HEK293 (cell line): ENCODE results near the gene DNAH3.
A peak's percentile ranks its signal among the peaks of the same experiment; 100 is the strongest.

Experiments
- CTCF ChIA-PET: fragments of 350-600 bp; formaldehyde crosslinking; extraction: SDS; loops from one replicate; lab custom pipeline; 2021; ENCODE audit warnings: antibody characterized with exemption; lab: Yijun Ruan, JAX
- POLR2A ChIA-PET: fragments of 300-600 bp; formaldehyde crosslinking; extraction: SDS; loops from one replicate; lab custom pipeline; 2020; ENCODE audit warnings: antibody characterized with exemption, inconsistent platforms; lab: Yijun Ruan, JAX
- H3K27ac ChIP-seq: fragments of 200-500 bp; sonication (Bioruptor generic); 2 replicates; pipeline ENCODE4 v1.5.1; 2014; ENCODE audit warnings: low read depth, low read length, control low read depth, inconsistent platforms; ENCODE audit errors: extremely low read depth
- H3K36me3 ChIP-seq, 2 experiments: fragments of 200-500 bp in 1 of 2; sonication (Bioruptor generic) in 1 of 2; 1 replicate in 1 of 2; 2 replicates in 1 of 2; pipeline ENCODE4 v1.5.1; 2014 to 2017; ENCODE audit warnings: inconsistent platforms in 2 of 2, low read length in 2 of 2; ENCODE audit not compliant: control insufficient read depth in 2 of 2, insufficient read depth in 1 of 2
- H3K4me1 ChIP-seq: fragments of 200-500 bp; sonication (Bioruptor generic); 2 replicates; pipeline ENCODE4 v1.5.1; 2014; ENCODE audit warnings: mild to moderate bottlenecking, low read length, inconsistent platforms; ENCODE audit not compliant: control insufficient read depth, insufficient read depth
- H3K4me3 ChIP-seq: 2 replicates; pipeline ENCODE4 v1.5.1; 2011; ENCODE audit warnings: low read depth, mild to moderate bottlenecking, control low read depth, low read length, moderate library complexity
- H3K9me3 ChIP-seq: fragments of 200-500 bp; sonication (Bioruptor generic); 2 replicates; pipeline ENCODE4 v1.5.1; 2014; ENCODE audit warnings: low read depth, low read length, inconsistent platforms; ENCODE audit not compliant: control insufficient read depth, insufficient read depth
- EGR2 ChIP-seq: fragments of 450-650 bp; formaldehyde crosslinking; IDR thresholded peaks from 2 replicates; pipeline ENCODE4 v1.5.1; 2016; ENCODE audit warnings: low read depth, missing biosample characterization, missing genetic modification characterization
- INSM2 ChIP-seq: fragments of 450-650 bp; formaldehyde crosslinking; IDR thresholded peaks from 2 replicates; pipeline ENCODE4 v1.5.1; 2016; ENCODE audit warnings: missing biosample characterization, missing genetic modification characterization
- OVOL3 ChIP-seq: fragments of 450-650 bp; formaldehyde crosslinking; IDR thresholded peaks from 2 replicates; pipeline ENCODE4 v1.5.1; 2016; ENCODE audit warnings: missing biosample characterization, missing genetic modification characterization
- PBX3 ChIP-seq: sonication (generic); formaldehyde crosslinking; IDR thresholded peaks from 2 replicates; pipeline ENCODE4 v1.8.1; 2022; ENCODE audit warnings: mild to moderate bottlenecking, moderate library complexity, missing genetic modification reagents
- ZBTB10 ChIP-seq: fragments of 450-650 bp; formaldehyde crosslinking; IDR thresholded peaks from 2 replicates; pipeline ENCODE4 v1.5.1; 2016; ENCODE audit warnings: missing biosample characterization, missing genetic modification characterization
- ZFHX2 ChIP-seq: fragments of 450-650 bp; formaldehyde crosslinking; conservative IDR thresholded peaks from 2 replicates; pipeline ENCODE4 v1.5.1; 2016; ENCODE audit warnings: missing biosample characterization, missing genetic modification characterization
- ZNF335 ChIP-seq: fragments of 450-650 bp; formaldehyde crosslinking; conservative IDR thresholded peaks from 2 replicates; pipeline ENCODE4 v1.5.1; 2016; ENCODE audit warnings: missing biosample characterization, missing genetic modification characterization
- ZNF423 ChIP-seq: fragments of 450-650 bp; formaldehyde crosslinking; IDR thresholded peaks from 2 replicates; pipeline ENCODE4 v1.5.1; 2016; ENCODE audit warnings: missing biosample characterization, missing genetic modification characterization
- ZNF48 ChIP-seq: fragments of 450-650 bp; formaldehyde crosslinking; IDR thresholded peaks from 2 replicates; pipeline ENCODE4 v1.5.1; 2016; ENCODE audit warnings: missing biosample characterization, missing genetic modification characterization
- ZNF514 ChIP-seq: fragments of 450-650 bp; formaldehyde crosslinking; IDR thresholded peaks from 2 replicates; pipeline ENCODE4 v1.5.1; 2016; ENCODE audit warnings: missing biosample characterization, missing genetic modification characterization
- ZNF530 ChIP-seq: fragments of 450-650 bp; formaldehyde crosslinking; IDR thresholded peaks from 2 replicates; pipeline ENCODE4 v1.5.1; 2016; ENCODE audit warnings: low read depth, missing biosample characterization, missing genetic modification characterization
- ZNF585B ChIP-seq: fragments of 450-650 bp; formaldehyde crosslinking; IDR thresholded peaks from 2 replicates; pipeline ENCODE4 v1.5.1; 2016; ENCODE audit warnings: missing biosample characterization, missing genetic modification characterization
- ZNF654 ChIP-seq: fragments of 450-650 bp; formaldehyde crosslinking; IDR thresholded peaks from 2 replicates; pipeline ENCODE4 v1.5.1; 2016; ENCODE audit warnings: low read depth, missing biosample characterization, missing genetic modification characterization
- ZNF660 ChIP-seq: fragments of 450-650 bp; IDR thresholded peaks from 2 replicates; pipeline ENCODE4 v1.5.1; 2018; ENCODE audit warnings: missing biosample characterization, mild to moderate bottlenecking, missing genetic modification characterization
- ZNF707 ChIP-seq: fragments of 450-650 bp; formaldehyde crosslinking; IDR thresholded peaks from 2 replicates; pipeline ENCODE4 v1.5.1; 2016; ENCODE audit warnings: missing biosample characterization, missing genetic modification characterization
- TF ChIP-seq, protein P1 (sequence below): fragments of 450-650 bp; formaldehyde crosslinking; IDR thresholded peaks from 2 replicates; pipeline ENCODE4 v1.5.1; 2016; ENCODE audit warnings: missing biosample characterization, missing genetic modification characterization, low read depth

Gene DNAH3

GRCh38 chr16:20899477-20900298 lies 251.0 kb downstream of the DNAH3 start (continued):
- TF ChIP-seq ZNF530 (tag by site-specific recombination) (no peak), ZNF707 (no peak), OVOL3 (no peak)

DNA sequence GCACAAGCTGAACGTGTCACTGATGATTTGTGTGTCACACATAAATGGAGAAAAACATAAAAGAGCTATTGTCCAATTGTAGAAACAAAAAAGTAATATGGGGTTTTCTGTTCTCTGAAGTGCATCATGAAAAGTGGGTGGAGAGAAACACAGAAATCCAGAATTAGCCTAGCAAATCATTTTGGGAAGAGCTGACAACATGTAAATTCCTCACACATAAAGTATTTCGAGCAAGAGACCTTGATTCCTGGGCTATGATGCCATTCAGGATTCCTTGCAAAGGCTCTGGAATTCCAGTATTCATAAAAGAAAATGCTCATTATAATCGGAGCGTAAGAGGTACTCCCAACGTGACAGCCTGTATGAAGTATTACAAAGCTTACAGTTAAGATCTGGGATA lies 251.6 kb downstream of the DNAH3 start:
- 0 out of 2 replicates have a peak, but pooled peaks cover 3% of the 10 kb centered on the region for H3K4me1 ChIP-seq
- CTCF ChIA-PET = interaction anchor here (1.0 kb wide), 1 partner anchor 49 kb away, joined by 5 read pairs; no protein-coding TSS in a partner anchor
- TF ChIP-seq ZNF530 (tag by site-specific recombination) = no peak
- TF ChIP-seq ZNF514 = no peak
- no peak for TF ChIP-seq ZNF660
- TF ChIP-seq, protein P1, sequence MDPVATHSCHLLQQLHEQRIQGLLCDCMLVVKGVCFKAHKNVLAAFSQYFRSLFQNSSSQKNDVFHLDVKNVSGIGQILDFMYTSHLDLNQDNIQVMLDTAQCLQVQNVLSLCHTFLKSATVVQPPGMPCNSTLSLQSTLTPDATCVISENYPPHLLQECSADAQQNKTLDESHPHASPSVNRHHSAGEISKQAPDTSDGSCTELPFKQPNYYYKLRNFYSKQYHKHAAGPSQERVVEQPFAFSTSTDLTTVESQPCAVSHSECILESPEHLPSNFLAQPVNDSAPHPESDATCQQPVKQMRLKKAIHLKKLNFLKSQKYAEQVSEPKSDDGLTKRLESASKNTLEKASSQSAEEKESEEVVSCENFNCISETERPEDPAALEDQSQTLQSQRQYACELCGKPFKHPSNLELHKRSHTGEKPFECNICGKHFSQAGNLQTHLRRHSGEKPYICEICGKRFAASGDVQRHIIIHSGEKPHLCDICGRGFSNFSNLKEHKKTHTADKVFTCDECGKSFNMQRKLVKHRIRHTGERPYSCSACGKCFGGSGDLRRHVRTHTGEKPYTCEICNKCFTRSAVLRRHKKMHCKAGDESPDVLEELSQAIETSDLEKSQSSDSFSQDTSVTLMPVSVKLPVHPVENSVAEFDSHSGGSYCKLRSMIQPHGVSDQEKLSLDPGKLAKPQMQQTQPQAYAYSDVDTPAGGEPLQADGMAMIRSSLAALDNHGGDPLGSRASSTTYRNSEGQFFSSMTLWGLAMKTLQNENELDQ = no peak
- no peak for TF ChIP-seq ZBTB10 (tag by site-specific recombination)
- no peak for TF ChIP-seq ZNF423 (tag by site-specific recombination)
- TF ChIP-seq, all 188 proteins: peak for 0
- no peaks in the 10 kb centered on the region for H3K9me3 ChIP-seq
- peak overlapping the region; percentile 83 for H3K4me3 ChIP-seq
- no peak overlapping the region for H3K27ac ChIP-seq
- H3K36me3 ChIP-seq = peaks cover 0 to 25% of the 10 kb centered on the region in 2 experiments; a peak in 2 of 3 replicates
- POLR2A ChIA-PET = interaction anchor here (1.7 kb wide), 1 partner anchor 9 kb away, joined by 11 read pairs; no protein-coding TSS in a partner anchor

DNA sequence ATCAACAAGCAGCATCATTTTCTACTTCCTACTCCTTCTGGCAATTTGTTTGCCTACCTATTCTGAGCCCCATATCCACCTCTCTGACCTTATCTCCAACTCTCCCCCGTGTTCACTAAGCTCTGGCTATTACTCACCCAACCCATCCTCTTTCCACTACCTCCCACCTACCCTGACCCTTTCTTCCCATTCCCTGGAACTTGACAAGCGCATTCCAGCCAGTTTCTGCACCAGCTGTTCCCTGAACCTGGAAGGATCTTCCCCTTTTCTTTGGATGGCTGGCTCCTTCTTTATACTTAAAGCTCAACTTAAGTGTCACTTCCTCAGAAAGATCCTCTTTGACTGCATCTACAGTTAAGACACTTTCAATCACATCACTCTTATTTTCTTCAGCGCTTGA lies 252.7 kb downstream of the DNAH3 start:
- TF ChIP-seq ZNF48 (tag by site-specific recombination) (no peak), ZFHX2 (peak; percentile 78), EGR2 (tag by site-specific recombination) (peak; percentile 97)
- peaks cover 0 to 25% of the 10 kb centered on the region in 2 experiments; a peak in 2 of 3 replicates for H3K36me3 ChIP-seq
- H3K4me3 ChIP-seq = no peak overlapping the region
- H3K27ac ChIP-seq = no peak overlapping the region
- H3K4me1 ChIP-seq = no peaks in the 10 kb centered on the region
- no peaks in the 10 kb centered on the region for H3K9me3 ChIP-seq
- CTCF ChIA-PET = interaction anchor here (0.6 kb wide), 1 partner anchor 9 kb away, joined by 3 read pairs; no protein-coding TSS in a partner anchor
- POLR2A ChIA-PET = interaction anchor here (0.6 kb wide), 1 partner anchor 10 kb away, joined by 3 read pairs; no protein-coding TSS in a partner anchor

DNA sequence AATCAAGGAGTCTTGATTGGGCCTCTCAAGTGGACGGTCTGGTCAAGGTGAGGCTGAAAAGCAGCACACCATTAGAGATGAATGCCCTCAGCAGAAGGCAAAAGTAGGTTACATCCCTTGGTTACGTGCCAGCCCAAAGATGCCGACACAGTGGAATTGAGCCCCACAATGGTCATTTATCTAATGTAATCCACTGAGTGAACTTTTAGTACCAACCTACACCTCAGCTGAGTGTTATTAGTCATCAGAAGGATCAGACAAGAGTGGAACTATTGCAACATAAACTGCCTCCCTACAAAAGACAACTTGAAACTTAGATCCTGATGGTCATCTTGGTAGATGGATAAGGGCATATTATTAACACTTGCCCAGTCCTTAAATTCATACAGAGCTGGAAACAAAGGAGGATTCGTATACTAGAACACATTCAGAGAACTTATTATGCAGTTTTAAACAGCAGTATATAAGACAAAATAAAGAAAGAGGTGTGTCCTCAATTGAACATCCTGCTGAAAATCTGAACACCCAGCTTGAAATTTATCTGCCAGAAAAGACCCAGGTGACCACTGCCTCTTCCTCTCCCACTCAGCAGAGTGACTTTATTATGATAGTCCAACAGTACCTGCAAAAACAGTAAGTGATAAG lies 253.3 kb downstream of the DNAH3 start:
- ChIA-PET CTCF (interaction anchor here (0.6 kb wide), 2 partner anchors 8 to 37 kb away, joined by 3 read pairs; no protein-coding TSS in a partner anchor), POLR2A (interaction anchor here (0.6 kb wide), 1 partner anchor 11 kb away, joined by 3 read pairs; no protein-coding TSS in a partner anchor)
- no peaks in the 10 kb centered on the region for H3K9me3 ChIP-seq
- no peak overlapping the region for H3K27ac ChIP-seq
- H3K4me1 ChIP-seq = no peaks in the 10 kb centered on the region
- peaks cover 0 to 25% of the 10 kb centered on the region in 2 experiments; a peak in 2 of 3 replicates for H3K36me3 ChIP-seq
- H3K4me3 ChIP-seq = no peak overlapping the region
- TF ChIP-seq PBX3 (CRISPR knock-in tag) (no peak), INSM2 (tag by site-specific recombination) (no peak), ZNF654 (tag by site-specific recombination) (no peak), ZNF335 (tag by site-specific recombination) (no peak), ZNF585B (tag by site-specific recombination) (no peak)
